HEK293 (cell line): Measurements from ENCODE around the gene NMNAT2.
A peak's percentile ranks its signal among the peaks of the same experiment; 100 is the strongest.

Source experiments
- BCL11A ChIP-seq: fragments of 450-650 bp; formaldehyde crosslinking; IDR thresholded peaks from 2 replicates; pipeline ENCODE4 v1.5.1; 2016; ENCODE audit warnings: low read depth, missing biosample characterization, missing genetic modification characterization
- EGR2 ChIP-seq: fragments of 450-650 bp; formaldehyde crosslinking; IDR thresholded peaks from 2 replicates; pipeline ENCODE4 v1.5.1; 2016; ENCODE audit warnings: low read depth, missing biosample characterization, missing genetic modification characterization
- ELK4 ChIP-seq: IDR thresholded peaks from 2 replicates; pipeline ENCODE4 v1.6.1; 2011; ENCODE audit warnings: mild to moderate bottlenecking, low read depth, low read length, borderline replicate concordance
- GFI1B ChIP-seq: fragments of 450-650 bp; formaldehyde crosslinking; IDR thresholded peaks from 2 replicates; pipeline ENCODE4 v1.5.1; 2016; ENCODE audit warnings: missing biosample characterization, missing genetic modification characterization
- KLF10 ChIP-seq: fragments of 450-650 bp; IDR thresholded peaks from 2 replicates; pipeline ENCODE4 v1.5.1; 2018; ENCODE audit warnings: missing biosample characterization, mild to moderate bottlenecking, missing genetic modification characterization
- SCRT2 ChIP-seq: fragments of 450-650 bp; formaldehyde crosslinking; IDR thresholded peaks from 2 replicates; pipeline ENCODE4 v1.5.1; 2016; ENCODE audit warnings: missing biosample characterization, missing genetic modification characterization
- SETDB1 ChIP-seq: IDR thresholded peaks from one replicate; pipeline ENCODE4 v1.6.1; 2017; ENCODE audit warnings: mild to moderate bottlenecking, low read length, moderate library complexity, mixed read lengths; ENCODE audit not compliant: insufficient read length
- WT1 ChIP-seq: fragments of 450-650 bp; formaldehyde crosslinking; IDR thresholded peaks from 2 replicates; pipeline ENCODE4 v1.5.1; 2016; ENCODE audit warnings: missing biosample characterization, missing genetic modification characterization
- ZBTB10 ChIP-seq: fragments of 450-650 bp; formaldehyde crosslinking; IDR thresholded peaks from 2 replicates; pipeline ENCODE4 v1.5.1; 2016; ENCODE audit warnings: missing biosample characterization, missing genetic modification characterization
- ZIC2 ChIP-seq: fragments of 450-650 bp; formaldehyde crosslinking; IDR thresholded peaks from 2 replicates; pipeline ENCODE4 v1.5.1; 2016; ENCODE audit warnings: missing biosample characterization, missing genetic modification characterization
- ZNF10 ChIP-seq: fragments of 450-650 bp; formaldehyde crosslinking; IDR thresholded peaks from 2 replicates; pipeline ENCODE4 v1.5.1; 2017; ENCODE audit warnings: missing biosample characterization, missing genetic modification characterization
- ZNF18 ChIP-seq: fragments of 450-650 bp; formaldehyde crosslinking; IDR thresholded peaks from 2 replicates; pipeline ENCODE4 v1.5.1; 2016; ENCODE audit warnings: missing biosample characterization, missing genetic modification characterization
- ZNF24 ChIP-seq: fragments of 450-650 bp; formaldehyde crosslinking; IDR thresholded peaks from 2 replicates; pipeline ENCODE4 v1.5.1; 2016; ENCODE audit warnings: missing biosample characterization, missing genetic modification characterization
- ZNF426 ChIP-seq: fragments of 450-650 bp; formaldehyde crosslinking; IDR thresholded peaks from 2 replicates; pipeline ENCODE4 v1.5.1; 2017; ENCODE audit warnings: missing biosample characterization, missing genetic modification characterization, mild to moderate bottlenecking, inconsistent platforms, moderate library complexity
- ZNF501 ChIP-seq: fragments of 450-650 bp; formaldehyde crosslinking; IDR thresholded peaks from 2 replicates; pipeline ENCODE4 v1.5.1; 2016; ENCODE audit warnings: missing biosample characterization, missing genetic modification characterization
- ZNF555 ChIP-seq: fragments of 450-650 bp; formaldehyde crosslinking; conservative IDR thresholded peaks from 2 replicates; pipeline ENCODE4 v1.5.1; 2017; ENCODE audit warnings: missing biosample characterization, mild to moderate bottlenecking, missing genetic modification characterization, inconsistent platforms
- ZNF558 ChIP-seq: fragments of 450-650 bp; formaldehyde crosslinking; IDR thresholded peaks from 2 replicates; pipeline ENCODE4 v1.5.1; 2016; ENCODE audit warnings: missing biosample characterization, missing genetic modification characterization
- ZNF707 ChIP-seq: fragments of 450-650 bp; formaldehyde crosslinking; IDR thresholded peaks from 2 replicates; pipeline ENCODE4 v1.5.1; 2016; ENCODE audit warnings: missing biosample characterization, missing genetic modification characterization
- ZSCAN30 ChIP-seq: fragments of 450-650 bp; IDR thresholded peaks from 2 replicates; pipeline ENCODE4 v1.5.1; 2018; ENCODE audit warnings: missing biosample characterization, mild to moderate bottlenecking, missing genetic modification characterization, moderate library complexity
- ZXDB ChIP-seq: fragments of 450-650 bp; formaldehyde crosslinking; IDR thresholded peaks from 2 replicates; pipeline ENCODE4 v1.5.1; 2016; ENCODE audit warnings: missing biosample characterization, missing genetic modification characterization
- TF ChIP-seq, protein P1 (sequence below): fragments of 450-650 bp; formaldehyde crosslinking; IDR thresholded peaks from 2 replicates; pipeline ENCODE4 v1.5.1; 2017; ENCODE audit warnings: missing biosample characterization, missing genetic modification characterization
- TF ChIP-seq, protein P2 (sequence below): fragments of 450-650 bp; formaldehyde crosslinking; IDR thresholded peaks from 2 replicates; pipeline ENCODE4 v1.5.1; 2016; ENCODE audit warnings: missing biosample characterization, missing genetic modification characterization, borderline replicate concordance
- TF ChIP-seq, protein P3 (sequence below): fragments of 450-650 bp; formaldehyde crosslinking; IDR thresholded peaks from 2 replicates; pipeline ENCODE4 v1.5.1; 2016; ENCODE audit warnings: missing biosample characterization, missing genetic modification characterization
- TF ChIP-seq, protein P4 (sequence below): fragments of 450-650 bp; formaldehyde crosslinking; IDR thresholded peaks from 2 replicates; pipeline ENCODE4 v1.5.1; 2016; ENCODE audit warnings: missing biosample characterization, missing genetic modification characterization

The NMNAT2 gene

GRCh38 chr1:183234660-183235476 lies 183.3 kb downstream of the NMNAT2 start (continued):
- TF ChIP-seq ELK4 = no peak
- TF ChIP-seq ZNF555 (tag by site-specific recombination) = no peak
- TF ChIP-seq WT1 (tag by site-specific recombination) = peak; percentile 88
- TF ChIP-seq ZNF10 (tag by site-specific recombination) = peak; percentile 62; the same call in 1 of the 2 replicates
- peak; percentile 92; the same call in 1 of the 2 replicates for TF ChIP-seq ZNF24 (tag by site-specific recombination)
- peak; percentile 73; the same call in 1 of the 2 replicates for TF ChIP-seq ZNF558 (tag by site-specific recombination)
- peak; percentile 80 for TF ChIP-seq SCRT2 (tag by site-specific recombination)
- TF ChIP-seq ZNF707 (tag by site-specific recombination) = 0 out of 2 replicates have a peak, but pooled peaks have one; percentile 30
- TF ChIP-seq ZNF501 (tag by site-specific recombination) = no peak
- no peak for TF ChIP-seq ZNF426 (tag by site-specific recombination)
- TF ChIP-seq, protein P1, sequence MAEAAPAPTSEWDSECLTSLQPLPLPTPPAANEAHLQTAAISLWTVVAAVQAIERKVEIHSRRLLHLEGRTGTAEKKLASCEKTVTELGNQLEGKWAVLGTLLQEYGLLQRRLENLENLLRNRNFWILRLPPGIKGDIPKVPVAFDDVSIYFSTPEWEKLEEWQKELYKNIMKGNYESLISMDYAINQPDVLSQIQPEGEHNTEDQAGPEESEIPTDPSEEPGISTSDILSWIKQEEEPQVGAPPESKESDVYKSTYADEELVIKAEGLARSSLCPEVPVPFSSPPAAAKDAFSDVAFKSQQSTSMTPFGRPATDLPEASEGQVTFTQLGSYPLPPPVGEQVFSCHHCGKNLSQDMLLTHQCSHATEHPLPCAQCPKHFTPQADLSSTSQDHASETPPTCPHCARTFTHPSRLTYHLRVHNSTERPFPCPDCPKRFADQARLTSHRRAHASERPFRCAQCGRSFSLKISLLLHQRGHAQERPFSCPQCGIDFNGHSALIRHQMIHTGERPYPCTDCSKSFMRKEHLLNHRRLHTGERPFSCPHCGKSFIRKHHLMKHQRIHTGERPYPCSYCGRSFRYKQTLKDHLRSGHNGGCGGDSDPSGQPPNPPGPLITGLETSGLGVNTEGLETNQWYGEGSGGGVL = peak; percentile 99
- TF ChIP-seq BCL11A (tag by site-specific recombination) = peak; percentile 48; the same call in 1 of the 2 replicates
- TF ChIP-seq ZNF18 (tag by site-specific recombination) = peak; percentile 71
- peak; percentile 7 for TF ChIP-seq SETDB1
- TF ChIP-seq ZBTB10 (tag by site-specific recombination) = no peak
- peak; percentile 72 for TF ChIP-seq ZSCAN30 (tag by site-specific recombination)
- TF ChIP-seq, protein P2, sequence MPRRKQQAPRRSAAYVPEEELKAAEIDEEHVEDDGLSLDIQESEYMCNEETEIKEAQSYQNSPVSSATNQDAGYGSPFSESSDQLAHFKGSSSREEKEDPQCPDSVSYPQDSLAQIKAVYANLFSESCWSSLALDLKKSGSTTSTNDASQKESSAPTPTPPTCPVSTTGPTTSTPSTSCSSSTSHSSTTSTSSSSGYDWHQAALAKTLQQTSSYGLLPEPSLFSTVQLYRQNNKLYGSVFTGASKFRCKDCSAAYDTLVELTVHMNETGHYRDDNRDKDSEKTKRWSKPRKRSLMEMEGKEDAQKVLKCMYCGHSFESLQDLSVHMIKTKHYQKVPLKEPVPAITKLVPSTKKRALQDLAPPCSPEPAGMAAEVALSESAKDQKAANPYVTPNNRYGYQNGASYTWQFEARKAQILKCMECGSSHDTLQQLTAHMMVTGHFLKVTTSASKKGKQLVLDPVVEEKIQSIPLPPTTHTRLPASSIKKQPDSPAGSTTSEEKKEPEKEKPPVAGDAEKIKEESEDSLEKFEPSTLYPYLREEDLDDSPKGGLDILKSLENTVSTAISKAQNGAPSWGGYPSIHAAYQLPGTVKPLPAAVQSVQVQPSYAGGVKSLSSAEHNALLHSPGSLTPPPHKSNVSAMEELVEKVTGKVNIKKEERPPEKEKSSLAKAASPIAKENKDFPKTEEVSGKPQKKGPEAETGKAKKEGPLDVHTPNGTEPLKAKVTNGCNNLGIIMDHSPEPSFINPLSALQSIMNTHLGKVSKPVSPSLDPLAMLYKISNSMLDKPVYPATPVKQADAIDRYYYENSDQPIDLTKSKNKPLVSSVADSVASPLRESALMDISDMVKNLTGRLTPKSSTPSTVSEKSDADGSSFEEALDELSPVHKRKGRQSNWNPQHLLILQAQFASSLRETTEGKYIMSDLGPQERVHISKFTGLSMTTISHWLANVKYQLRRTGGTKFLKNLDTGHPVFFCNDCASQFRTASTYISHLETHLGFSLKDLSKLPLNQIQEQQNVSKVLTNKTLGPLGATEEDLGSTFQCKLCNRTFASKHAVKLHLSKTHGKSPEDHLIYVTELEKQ (tag by site-specific recombination) = peak; percentile 7
- 0 out of 2 replicates have a peak, but pooled peaks have one; percentile 75 for TF ChIP-seq KLF10
- TF ChIP-seq, protein P3, sequence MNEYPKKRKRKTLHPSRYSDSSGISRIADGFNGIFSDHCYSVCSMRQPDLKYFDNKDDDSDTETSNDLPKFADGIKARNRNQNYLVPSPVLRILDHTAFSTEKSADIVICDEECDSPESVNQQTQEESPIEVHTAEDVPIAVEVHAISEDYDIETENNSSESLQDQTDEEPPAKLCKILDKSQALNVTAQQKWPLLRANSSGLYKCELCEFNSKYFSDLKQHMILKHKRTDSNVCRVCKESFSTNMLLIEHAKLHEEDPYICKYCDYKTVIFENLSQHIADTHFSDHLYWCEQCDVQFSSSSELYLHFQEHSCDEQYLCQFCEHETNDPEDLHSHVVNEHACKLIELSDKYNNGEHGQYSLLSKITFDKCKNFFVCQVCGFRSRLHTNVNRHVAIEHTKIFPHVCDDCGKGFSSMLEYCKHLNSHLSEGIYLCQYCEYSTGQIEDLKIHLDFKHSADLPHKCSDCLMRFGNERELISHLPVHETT (tag by site-specific recombination) = peak; percentile 29; the same call in 1 of the 2 replicates
- peak; percentile 86 for TF ChIP-seq ZXDB (tag by site-specific recombination)
- TF ChIP-seq GFI1B (tag by site-specific recombination) = peak; percentile 83
- peak; percentile 98 for TF ChIP-seq ZIC2 (tag by site-specific recombination)
- peak; percentile 30; the same call in 1 of the 2 replicates for TF ChIP-seq EGR2
- TF ChIP-seq, protein P4, sequence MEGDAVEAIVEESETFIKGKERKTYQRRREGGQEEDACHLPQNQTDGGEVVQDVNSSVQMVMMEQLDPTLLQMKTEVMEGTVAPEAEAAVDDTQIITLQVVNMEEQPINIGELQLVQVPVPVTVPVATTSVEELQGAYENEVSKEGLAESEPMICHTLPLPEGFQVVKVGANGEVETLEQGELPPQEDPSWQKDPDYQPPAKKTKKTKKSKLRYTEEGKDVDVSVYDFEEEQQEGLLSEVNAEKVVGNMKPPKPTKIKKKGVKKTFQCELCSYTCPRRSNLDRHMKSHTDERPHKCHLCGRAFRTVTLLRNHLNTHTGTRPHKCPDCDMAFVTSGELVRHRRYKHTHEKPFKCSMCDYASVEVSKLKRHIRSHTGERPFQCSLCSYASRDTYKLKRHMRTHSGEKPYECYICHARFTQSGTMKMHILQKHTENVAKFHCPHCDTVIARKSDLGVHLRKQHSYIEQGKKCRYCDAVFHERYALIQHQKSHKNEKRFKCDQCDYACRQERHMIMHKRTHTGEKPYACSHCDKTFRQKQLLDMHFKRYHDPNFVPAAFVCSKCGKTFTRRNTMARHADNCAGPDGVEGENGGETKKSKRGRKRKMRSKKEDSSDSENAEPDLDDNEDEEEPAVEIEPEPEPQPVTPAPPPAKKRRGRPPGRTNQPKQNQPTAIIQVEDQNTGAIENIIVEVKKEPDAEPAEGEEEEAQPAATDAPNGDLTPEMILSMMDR (tag by site-specific recombination) = peak; percentile 67
